DMS53 treated with DMSO at 0.1 percent for 48 hours (cell line): ENCODE data around the gene RERG.
A peak's percentile ranks its signal among the peaks of the same experiment; 100 is the strongest.

Experiments used
- DNase-seq: peaks from one replicate; lab custom pipeline; 2025; ENCODE audit not compliant: unreplicated experiment; lab: John Stamatoyannopoulos, UW

Gene RERG

GRCh38 chr12:15192720-15193119 lies 28.5 kb downstream of the RERG start:
- DNase-seq, result no peak

DNA sequence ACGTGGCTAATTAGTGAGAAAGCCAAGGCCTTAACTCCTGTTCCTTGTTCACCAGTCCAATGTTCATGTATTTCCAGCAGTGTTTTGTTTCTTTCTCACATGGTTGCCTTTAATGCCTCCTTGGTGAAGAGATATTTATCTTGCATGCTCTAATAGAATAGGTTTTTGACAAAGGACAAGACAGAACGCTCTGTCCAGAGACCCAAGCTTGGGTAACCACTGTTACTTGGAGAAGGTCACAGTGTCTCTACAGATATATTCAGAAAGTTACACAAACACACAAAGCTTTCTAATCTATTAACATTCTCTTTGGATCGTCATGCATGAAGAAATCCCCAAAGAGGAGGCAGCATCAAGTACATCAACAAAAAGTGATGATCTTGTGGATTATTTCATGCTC lies 33.1 kb downstream of the RERG start:
- no peak for DNase-seq

- no peak for DNase-seq
These were observed 34.6 kb downstream of the RERG start for GRCh38 chr12:15186597-15186996.

GRCh38 chr12:15184484-15184883 lies 36.7 kb downstream of the RERG start:
- DNase-seq, result no peak

GRCh38 chr12:15183821-15184220 lies 37.4 kb downstream of the RERG start:
- no peak for DNase-seq

GRCh38 chr12:15181017-15181683 lies 40.1 kb downstream of the RERG start:
- DNase-seq, result no peak

- no peak for DNase-seq
These were observed 40.9 kb downstream of the RERG start for GRCh38 chr12:15180325-15180724.

DNA sequence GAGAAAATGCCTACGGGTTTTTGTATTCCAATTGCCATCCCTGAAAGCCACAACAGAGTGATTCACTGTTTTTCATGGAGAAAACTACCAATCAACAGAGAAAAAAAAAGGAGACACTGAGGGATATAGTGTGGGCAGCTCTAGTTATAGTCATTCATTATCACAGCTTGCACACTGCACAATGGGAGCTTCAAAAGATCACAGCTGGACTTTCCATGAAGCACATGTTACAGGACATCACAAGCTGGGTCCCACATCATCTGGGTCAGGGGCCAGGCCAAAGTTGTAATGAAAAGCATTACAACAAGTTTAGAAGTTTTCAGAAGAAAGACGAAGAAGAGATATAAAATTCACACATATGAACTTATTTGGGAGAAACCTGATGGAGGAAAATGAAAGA lies 41.5 kb downstream of the RERG start:
- no peak for DNase-seq

- DNase-seq, result no peak
These were observed 48.1 kb downstream of the RERG start for GRCh38 chr12:15173142-15173541.

DNA sequence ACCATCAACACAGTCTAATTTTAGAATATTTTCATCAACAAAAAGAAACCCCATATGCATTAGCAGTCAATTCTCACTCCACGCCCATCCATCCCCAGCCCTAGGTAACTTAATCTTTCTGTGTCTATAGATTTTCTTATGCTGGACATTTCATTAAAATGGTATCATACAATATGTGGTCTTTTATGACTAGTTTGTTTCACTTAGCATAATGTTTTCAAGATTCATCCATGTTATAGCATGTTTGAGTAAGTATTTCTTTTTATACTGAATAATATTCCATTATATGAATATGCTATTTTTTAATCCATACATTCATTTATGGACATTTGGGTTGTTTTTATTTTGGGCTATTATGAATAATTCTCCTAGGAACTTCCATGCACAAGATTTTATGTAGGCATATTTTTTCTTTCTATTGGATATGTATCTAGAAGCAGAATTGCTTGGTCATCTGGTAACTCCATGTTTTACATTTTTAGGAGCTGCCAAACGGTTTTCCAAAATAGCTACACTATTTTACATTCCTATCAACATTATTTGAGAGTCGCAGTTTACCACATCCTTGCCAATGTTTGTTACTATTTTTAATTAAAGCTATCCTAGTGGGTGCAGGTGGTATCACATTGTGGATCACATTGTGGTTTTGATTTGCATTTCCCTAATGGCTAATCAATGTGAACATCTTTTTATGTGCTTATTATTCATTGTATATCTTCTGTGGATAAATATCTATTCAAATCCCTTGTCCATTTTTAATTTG lies 49.0 kb downstream of the RERG start:
- no peak for DNase-seq

- no peak for DNase-seq
These were observed 50.1 kb downstream of the RERG start for GRCh38 chr12:15171012-15171655.

GRCh38 chr12:15168026-15168678 lies 53.1 kb downstream of the RERG start:
- DNase-seq, result no peak

DNA sequence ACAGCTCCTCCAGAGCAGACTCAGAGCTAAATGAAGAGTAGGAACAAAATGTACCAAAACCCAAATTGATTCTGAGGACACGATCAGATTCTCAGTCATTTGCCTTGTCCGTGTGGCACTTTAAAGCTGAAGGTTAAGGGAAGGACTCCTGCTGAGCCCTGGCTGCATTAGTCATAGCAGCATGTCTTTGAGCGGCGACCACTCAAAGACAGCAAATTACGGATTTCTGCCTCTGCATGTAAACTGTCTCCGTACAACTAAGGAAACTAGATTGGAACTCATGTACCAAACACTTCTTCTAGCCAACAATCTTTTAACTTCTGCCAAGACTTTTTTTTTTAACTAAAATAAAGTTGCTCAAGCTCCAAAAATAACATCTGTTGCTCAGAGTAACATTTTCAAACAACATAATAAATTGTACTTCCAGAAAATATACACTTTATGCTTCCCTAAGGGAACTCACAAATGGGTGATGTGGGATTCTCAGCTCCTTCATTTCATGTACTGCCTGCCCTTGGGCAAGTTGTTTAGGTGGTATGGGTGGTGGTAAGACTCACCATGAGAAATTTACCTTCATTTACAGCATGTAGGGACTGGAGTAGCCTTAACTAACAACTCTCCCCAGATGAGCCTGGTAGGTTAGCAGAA lies 56.1 kb downstream of the RERG start:
- DNase-seq, result no peak

DNA sequence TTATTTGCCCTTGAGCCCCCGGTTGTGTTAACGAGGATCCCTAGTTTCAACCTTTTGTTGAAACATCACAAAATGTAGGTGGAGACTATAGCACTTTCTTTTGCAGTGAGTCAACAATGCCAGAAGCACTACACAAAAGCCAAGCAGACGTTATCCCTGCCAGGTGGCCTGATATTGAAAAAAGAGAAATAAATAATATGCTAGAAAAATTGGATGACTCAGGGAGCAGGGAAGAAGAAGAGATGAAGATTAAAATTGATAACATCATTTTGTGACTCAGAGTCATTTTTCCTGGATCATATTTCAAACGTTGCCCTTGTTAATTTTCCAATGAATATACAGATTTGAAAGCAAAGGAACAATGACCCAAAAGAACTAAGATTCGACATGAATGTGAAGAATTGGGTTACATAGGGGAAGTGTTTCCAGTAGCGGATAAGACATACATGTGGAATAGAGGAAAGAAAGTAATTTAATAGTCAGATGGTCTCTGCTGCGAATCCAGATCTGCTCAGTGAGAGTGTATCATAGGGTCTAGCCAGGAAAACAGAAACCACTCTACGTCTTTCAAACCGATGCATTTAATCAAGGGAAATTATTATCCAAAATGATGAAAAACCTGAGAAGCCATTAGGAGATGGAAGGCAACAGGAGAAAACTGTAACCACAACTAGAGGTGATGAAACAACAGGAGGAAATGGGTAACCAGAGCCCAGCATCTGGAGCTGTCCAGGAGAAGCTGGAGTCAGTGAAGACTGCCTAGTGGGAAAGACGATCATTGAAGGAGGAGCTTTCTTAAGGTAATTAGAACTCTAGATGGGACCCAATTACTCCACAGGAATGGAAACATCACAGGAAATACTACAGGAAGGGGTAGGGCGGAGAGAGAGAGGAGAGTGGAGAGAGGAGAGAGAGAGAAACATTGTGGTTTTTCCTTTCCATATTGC lies 57.9 kb downstream of the RERG start:
- peak; percentile 48 for DNase-seq

GRCh38 chr12:15158083-15158482 lies 63.1 kb downstream of the RERG start:
- no peak for DNase-seq

- DNase-seq, result no peak
These were observed 63.9 kb downstream of the RERG start for GRCh38 chr12:15157269-15157671.

GRCh38 chr12:15155271-15155670 lies 65.9 kb downstream of the RERG start:
- DNase-seq, result no peak

DNA sequence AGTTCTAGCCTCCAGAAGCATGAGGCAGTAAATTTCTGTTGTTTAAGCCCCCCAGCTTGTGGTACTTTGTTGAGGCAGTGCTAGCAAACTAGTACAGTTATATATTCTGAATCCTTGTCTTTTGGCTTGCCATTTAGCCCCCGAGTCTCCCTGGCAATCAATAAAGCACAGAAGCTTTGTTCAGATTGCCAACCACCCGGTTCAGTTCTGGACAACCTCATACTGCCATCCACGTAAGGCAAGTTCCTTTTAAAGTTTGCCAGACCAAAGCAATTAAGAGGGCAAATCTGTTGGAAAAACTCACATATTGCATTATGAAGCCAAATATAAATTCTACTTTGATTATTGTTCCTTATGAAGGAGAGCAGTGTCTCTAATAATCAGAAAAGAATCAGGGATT lies 67.1 kb downstream of the RERG start:
- no peak for DNase-seq

DNA sequence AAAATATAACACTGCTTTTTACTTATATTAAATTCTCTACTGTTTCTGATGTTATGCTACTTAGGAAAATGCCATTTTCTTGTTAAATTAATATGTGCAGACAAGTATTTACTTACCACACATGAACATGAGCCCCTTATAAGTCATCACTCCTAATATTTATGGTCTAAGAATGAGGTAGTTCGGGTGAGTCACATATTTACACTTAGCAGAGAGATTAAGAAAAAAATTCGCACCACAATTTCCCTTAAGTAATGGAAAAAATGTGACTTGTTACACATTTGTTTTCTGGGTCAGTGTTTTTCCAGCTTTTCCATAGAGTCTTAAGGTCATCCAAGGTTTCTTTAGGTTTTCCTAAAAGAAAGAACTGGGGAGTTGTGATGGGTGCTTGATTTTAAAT lies 68.3 kb downstream of the RERG start:
- peak; percentile 70 for DNase-seq

GRCh38 chr12:15152456-15152855 lies 68.8 kb downstream of the RERG start:
- DNase-seq, result peak; percentile 32
